WTC11 (cell line): Measurements from ENCODE around the gene ACOT13. TPM values are rescaled to one million over a fixed set of nuclear protein-coding genes. Genes with fewer than 3 reads are reported as not detected.

Experiments
- ATAC-seq: fragments of 200-7000 bp; cut with Tn5 transposase; 2 replicates; pipeline ENCODE4 v1.10.0; 2021; ENCODE audit warnings: mild to moderate bottlenecking, moderate library complexity
- CTCF ChIA-PET: fragments of 300-600 bp; sonication (Branson Sonifier 250); formaldehyde crosslinking; loops from one replicate; lab custom pipeline; 2021; ENCODE audit warnings: antibody characterized with exemption; lab: Charles Lee
- POLR2A ChIA-PET: fragments of 350-600 bp; sonication (Branson Sonifier 250); formaldehyde crosslinking; loops from one replicate; lab custom pipeline; 2021; ENCODE audit warnings: antibody characterized with exemption; lab: Charles Lee
- DNase-seq: peaks from one replicate; pipeline ENCODE4 v3.0.0; 2021; ENCODE audit warnings: low spot score
- H3K27ac Mint-ChIP-seq: 2 replicates; pipeline ENCODE4 v1.8.0; 2021; ENCODE audit warnings: mixed read lengths
- H3K27me3 Mint-ChIP-seq: 2 replicates; pipeline ENCODE4 v1.8.0; 2021; ENCODE audit warnings: low read depth, mild to moderate bottlenecking, moderate library complexity, mixed read lengths
- H3K36me3 Mint-ChIP-seq: 2 replicates; pipeline ENCODE4 v1.8.0; 2021; ENCODE audit warnings: mixed read lengths
- H3K4me1 Mint-ChIP-seq: 2 replicates; pipeline ENCODE4 v1.8.0; 2022; ENCODE audit warnings: mixed read lengths
- H3K4me3 Mint-ChIP-seq: 2 replicates; pipeline ENCODE4 v1.8.0; 2021; ENCODE audit warnings: mild to moderate bottlenecking, moderate library complexity, mixed read lengths
- H3K9me3 Mint-ChIP-seq: 2 replicates; pipeline ENCODE4 v1.8.0; 2021; ENCODE audit warnings: mixed read lengths
- ATF1 ChIP-seq: sonication (generic); formaldehyde crosslinking; IDR thresholded peaks from 2 replicates; pipeline ENCODE4 v1.8.1; 2023; ENCODE audit warnings: mild to moderate bottlenecking, moderate library complexity, missing genetic modification reagents
- EMX1 ChIP-seq: fragments of 250-450 bp; sonication (Bioruptor Pico); IDR thresholded peaks from 2 replicates; pipeline ENCODE4 v1.8.0; 2021; ENCODE audit warnings: mild to moderate bottlenecking
- FOXJ3 ChIP-seq: sonication (generic); formaldehyde crosslinking; IDR thresholded peaks from 2 replicates; pipeline ENCODE4 v1.9.0; 2021; ENCODE audit warnings: missing genetic modification reagents, mild to moderate bottlenecking, borderline replicate concordance
- FOXK1 ChIP-seq: sonication (generic); formaldehyde crosslinking; IDR thresholded peaks from 2 replicates; pipeline ENCODE4 v1.8.0; 2022; ENCODE audit warnings: mild to moderate bottlenecking, moderate library complexity, missing genetic modification reagents
- KAT7 ChIP-seq: sonication (generic); formaldehyde crosslinking; IDR thresholded peaks from 2 replicates; pipeline ENCODE4 v1.8.1; 2023; ENCODE audit warnings: missing genetic modification reagents, mild to moderate bottlenecking, borderline replicate concordance
- MXD4 ChIP-seq: fragments of 250-450 bp; sonication (Bioruptor Pico); IDR thresholded peaks from 2 replicates; pipeline ENCODE4 v1.8.0; 2021; ENCODE audit warnings: mild to moderate bottlenecking, moderate library complexity, borderline replicate concordance
- RELA ChIP-seq: sonication (generic); formaldehyde crosslinking; IDR thresholded peaks from 2 replicates; pipeline ENCODE4 v1.8.1; 2022; ENCODE audit warnings: missing genetic modification reagents, mild to moderate bottlenecking, borderline replicate concordance
- SOX15 ChIP-seq: fragments of 250-450 bp; sonication (Bioruptor Pico); IDR thresholded peaks from 2 replicates; pipeline ENCODE4 v1.9.0; 2021; ENCODE audit warnings: mild to moderate bottlenecking
- TCF7 ChIP-seq: sonication (generic); formaldehyde crosslinking; IDR thresholded peaks from 2 replicates; pipeline ENCODE4 v1.8.0; 2022; ENCODE audit warnings: mild to moderate bottlenecking, low read depth, missing genetic modification reagents, moderate library complexity
- TP53 ChIP-seq: sonication (generic); formaldehyde crosslinking; IDR thresholded peaks from 2 replicates; pipeline ENCODE4 v1.8.1; 2023; ENCODE audit warnings: mild to moderate bottlenecking, missing genetic modification reagents
- ZBTB21 ChIP-seq: sonication (generic); formaldehyde crosslinking; IDR thresholded peaks from 2 replicates; pipeline ENCODE4 v1.8.1; 2023; ENCODE audit warnings: mild to moderate bottlenecking, missing genetic modification reagents, borderline replicate concordance
- ZNF121 ChIP-seq: sonication (generic); formaldehyde crosslinking; IDR thresholded peaks from 2 replicates; pipeline ENCODE4 v1.8.0; 2023; ENCODE audit warnings: missing genetic modification reagents
- ZNF396 ChIP-seq: fragments of 250-450 bp; sonication (Bioruptor Pico); IDR thresholded peaks from 2 replicates; pipeline ENCODE4 v1.8.0; 2021; ENCODE audit warnings: mild to moderate bottlenecking, moderate library complexity, borderline replicate concordance
- ZNF416 ChIP-seq: fragments of 250-450 bp; sonication (Bioruptor Pico); IDR thresholded peaks from 2 replicates; pipeline ENCODE4 v1.9.0; 2021; ENCODE audit warnings: mild to moderate bottlenecking, inconsistent platforms
- total RNA-seq: library from RNA; stranded (reverse); gene quantifications from 3 replicates; pipeline ENCODE4 v1.2.3, GENCODE V29; 2021
- TF ChIP-seq, protein P1 (sequence below): fragments of 250-450 bp; sonication (Bioruptor Pico); IDR thresholded peaks from 2 replicates; pipeline ENCODE4 v2.1.2; 2022; ENCODE audit warnings: mild to moderate bottlenecking, moderate library complexity
- TF ChIP-seq, protein P2 (sequence below): sonication (generic); formaldehyde crosslinking; IDR thresholded peaks from 2 replicates; pipeline ENCODE4 v1.8.0; 2023; ENCODE audit warnings: missing genetic modification reagents
- TF ChIP-seq, protein P3 (sequence below): sonication (generic); formaldehyde crosslinking; IDR thresholded peaks from 2 replicates; pipeline ENCODE4 v1.8.0; 2022; ENCODE audit warnings: mild to moderate bottlenecking, missing genetic modification reagents
- TF ChIP-seq, protein P4 (sequence below): sonication (generic); formaldehyde crosslinking; IDR thresholded peaks from 2 replicates; pipeline ENCODE4 v1.8.1; 2023; ENCODE audit warnings: mild to moderate bottlenecking, missing genetic modification reagents, moderate library complexity
- TF ChIP-seq, protein P5 (sequence below): sonication (generic); formaldehyde crosslinking; IDR thresholded peaks from 2 replicates; pipeline ENCODE4 v1.8.1; 2023; ENCODE audit warnings: mild to moderate bottlenecking, missing genetic modification reagents, borderline replicate concordance
- TF ChIP-seq, protein P6 (sequence below): sonication (generic); formaldehyde crosslinking; IDR thresholded peaks from 2 replicates; pipeline ENCODE4 v1.8.0; 2022; ENCODE audit warnings: mild to moderate bottlenecking, missing genetic modification reagents

The ACOT13 gene
- total RNA-seq, 1 experiment from 2014 or later = 54.0 TPM

DNA sequence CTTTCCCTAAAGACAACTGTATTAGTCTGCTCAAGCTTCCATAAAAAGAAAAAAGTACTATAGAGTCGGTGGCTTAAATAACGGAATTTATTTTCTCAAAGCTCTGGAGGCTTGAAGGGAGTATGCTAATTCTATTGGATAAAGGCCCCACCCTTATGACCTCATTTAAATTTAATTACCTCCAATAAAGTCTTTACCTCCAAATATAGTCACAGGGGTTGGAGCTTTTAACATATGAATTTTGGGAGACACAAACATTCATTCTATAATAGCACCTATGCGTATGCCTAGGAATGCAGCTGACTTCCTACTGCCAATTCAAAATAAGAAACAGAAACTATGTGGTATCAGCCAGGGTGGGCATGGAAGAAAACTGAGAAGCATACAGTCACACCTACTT, 46.2 kb upstream of the ACOT13 start:
- peaks cover 3% of the 10 kb centered on the region; the same call in 1 of the 2 replicates for H3K9me3 Mint-ChIP-seq
- CTCF ChIA-PET = interaction anchor here (1.2 to 2.1 kb wide), 3 partner anchors 37 to 99 kb away, joined by 3 to 5 read pairs (median 4); no protein-coding TSS in a partner anchor
- TF ChIP-seq ATF1 (no peak), TCF7 (no peak), SOX15 (CRISPR knock-in tag) (no peak), RELA (CRISPR knock-in tag) (no peak), EMX1 (CRISPR knock-in tag) (no peak), ZNF121 (CRISPR knock-in tag) (no peak), KAT7 (CRISPR knock-in tag) (no peak), TP53 (CRISPR knock-in tag) (no peak), FOXK1 (CRISPR knock-in tag) (no peak), ZNF396 (CRISPR knock-in tag) (no peak), ZBTB21 (CRISPR knock-in tag) (no peak), ZNF416 (CRISPR knock-in tag) (no peak), FOXJ3 (CRISPR knock-in tag) (no peak), MXD4 (no peak)
- TF ChIP-seq, protein P1, sequence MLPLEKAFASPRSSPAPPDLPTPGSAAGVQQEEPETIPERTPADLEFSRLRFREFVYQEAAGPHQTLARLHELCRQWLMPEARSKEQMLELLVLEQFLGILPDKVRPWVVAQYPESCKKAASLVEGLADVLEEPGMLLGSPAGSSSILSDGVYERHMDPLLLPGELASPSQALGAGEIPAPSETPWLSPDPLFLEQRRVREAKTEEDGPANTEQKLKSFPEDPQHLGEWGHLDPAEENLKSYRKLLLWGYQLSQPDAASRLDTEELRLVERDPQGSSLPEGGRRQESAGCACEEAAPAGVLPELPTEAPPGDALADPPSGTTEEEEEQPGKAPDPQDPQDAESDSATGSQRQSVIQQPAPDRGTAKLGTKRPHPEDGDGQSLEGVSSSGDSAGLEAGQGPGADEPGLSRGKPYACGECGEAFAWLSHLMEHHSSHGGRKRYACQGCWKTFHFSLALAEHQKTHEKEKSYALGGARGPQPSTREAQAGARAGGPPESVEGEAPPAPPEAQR (CRISPR knock-in tag) = no peak
- TF ChIP-seq, protein P2, sequence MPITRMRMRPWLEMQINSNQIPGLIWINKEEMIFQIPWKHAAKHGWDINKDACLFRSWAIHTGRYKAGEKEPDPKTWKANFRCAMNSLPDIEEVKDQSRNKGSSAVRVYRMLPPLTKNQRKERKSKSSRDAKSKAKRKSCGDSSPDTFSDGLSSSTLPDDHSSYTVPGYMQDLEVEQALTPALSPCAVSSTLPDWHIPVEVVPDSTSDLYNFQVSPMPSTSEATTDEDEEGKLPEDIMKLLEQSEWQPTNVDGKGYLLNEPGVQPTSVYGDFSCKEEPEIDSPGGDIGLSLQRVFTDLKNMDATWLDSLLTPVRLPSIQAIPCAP (CRISPR knock-in tag) = no peak
- TF ChIP-seq, protein P3, sequence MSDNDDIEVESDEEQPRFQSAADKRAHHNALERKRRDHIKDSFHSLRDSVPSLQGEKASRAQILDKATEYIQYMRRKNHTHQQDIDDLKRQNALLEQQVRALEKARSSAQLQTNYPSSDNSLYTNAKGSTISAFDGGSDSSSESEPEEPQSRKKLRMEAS (CRISPR knock-in tag) = no peak
- TF ChIP-seq, protein P4, sequence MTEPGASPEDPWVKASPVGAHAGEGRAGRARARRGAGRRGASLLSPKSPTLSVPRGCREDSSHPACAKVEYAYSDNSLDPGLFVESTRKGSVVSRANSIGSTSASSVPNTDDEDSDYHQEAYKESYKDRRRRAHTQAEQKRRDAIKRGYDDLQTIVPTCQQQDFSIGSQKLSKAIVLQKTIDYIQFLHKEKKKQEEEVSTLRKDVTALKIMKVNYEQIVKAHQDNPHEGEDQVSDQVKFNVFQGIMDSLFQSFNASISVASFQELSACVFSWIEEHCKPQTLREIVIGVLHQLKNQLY = no peak
- TF ChIP-seq, protein P5, sequence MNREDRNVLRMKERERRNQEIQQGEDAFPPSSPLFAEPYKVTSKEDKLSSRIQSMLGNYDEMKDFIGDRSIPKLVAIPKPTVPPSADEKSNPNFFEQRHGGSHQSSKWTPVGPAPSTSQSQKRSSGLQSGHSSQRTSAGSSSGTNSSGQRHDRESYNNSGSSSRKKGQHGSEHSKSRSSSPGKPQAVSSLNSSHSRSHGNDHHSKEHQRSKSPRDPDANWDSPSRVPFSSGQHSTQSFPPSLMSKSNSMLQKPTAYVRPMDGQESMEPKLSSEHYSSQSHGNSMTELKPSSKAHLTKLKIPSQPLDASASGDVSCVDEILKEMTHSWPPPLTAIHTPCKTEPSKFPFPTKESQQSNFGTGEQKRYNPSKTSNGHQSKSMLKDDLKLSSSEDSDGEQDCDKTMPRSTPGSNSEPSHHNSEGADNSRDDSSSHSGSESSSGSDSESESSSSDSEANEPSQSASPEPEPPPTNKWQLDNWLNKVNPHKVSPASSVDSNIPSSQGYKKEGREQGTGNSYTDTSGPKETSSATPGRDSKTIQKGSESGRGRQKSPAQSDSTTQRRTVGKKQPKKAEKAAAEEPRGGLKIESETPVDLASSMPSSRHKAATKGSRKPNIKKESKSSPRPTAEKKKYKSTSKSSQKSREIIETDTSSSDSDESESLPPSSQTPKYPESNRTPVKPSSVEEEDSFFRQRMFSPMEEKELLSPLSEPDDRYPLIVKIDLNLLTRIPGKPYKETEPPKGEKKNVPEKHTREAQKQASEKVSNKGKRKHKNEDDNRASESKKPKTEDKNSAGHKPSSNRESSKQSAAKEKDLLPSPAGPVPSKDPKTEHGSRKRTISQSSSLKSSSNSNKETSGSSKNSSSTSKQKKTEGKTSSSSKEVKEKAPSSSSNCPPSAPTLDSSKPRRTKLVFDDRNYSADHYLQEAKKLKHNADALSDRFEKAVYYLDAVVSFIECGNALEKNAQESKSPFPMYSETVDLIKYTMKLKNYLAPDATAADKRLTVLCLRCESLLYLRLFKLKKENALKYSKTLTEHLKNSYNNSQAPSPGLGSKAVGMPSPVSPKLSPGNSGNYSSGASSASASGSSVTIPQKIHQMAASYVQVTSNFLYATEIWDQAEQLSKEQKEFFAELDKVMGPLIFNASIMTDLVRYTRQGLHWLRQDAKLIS = no peak
- TF ChIP-seq, protein P6, sequence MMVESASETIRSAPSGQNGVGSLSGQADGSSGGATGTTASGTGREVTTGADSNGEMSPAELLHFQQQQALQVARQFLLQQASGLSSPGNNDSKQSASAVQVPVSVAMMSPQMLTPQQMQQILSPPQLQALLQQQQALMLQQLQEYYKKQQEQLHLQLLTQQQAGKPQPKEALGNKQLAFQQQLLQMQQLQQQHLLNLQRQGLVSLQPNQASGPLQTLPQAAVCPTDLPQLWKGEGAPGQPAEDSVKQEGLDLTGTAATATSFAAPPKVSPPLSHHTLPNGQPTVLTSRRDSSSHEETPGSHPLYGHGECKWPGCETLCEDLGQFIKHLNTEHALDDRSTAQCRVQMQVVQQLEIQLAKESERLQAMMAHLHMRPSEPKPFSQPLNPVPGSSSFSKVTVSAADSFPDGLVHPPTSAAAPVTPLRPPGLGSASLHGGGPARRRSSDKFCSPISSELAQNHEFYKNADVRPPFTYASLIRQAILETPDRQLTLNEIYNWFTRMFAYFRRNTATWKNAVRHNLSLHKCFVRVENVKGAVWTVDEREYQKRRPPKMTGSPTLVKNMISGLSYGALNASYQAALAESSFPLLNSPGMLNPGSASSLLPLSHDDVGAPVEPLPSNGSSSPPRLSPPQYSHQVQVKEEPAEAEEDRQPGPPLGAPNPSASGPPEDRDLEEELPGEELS = no peak
- H3K36me3 Mint-ChIP-seq = no peaks in the 10 kb centered on the region
- H3K4me1 Mint-ChIP-seq = peaks cover 22% of the 10 kb centered on the region
- POLR2A ChIA-PET = no interaction called here
- no peak overlapping the region for H3K4me3 Mint-ChIP-seq
- ATAC-seq = no peak
- H3K27me3 Mint-ChIP-seq = no peaks in the 10 kb centered on the region
- no peak for DNase-seq
- no peak overlapping the region for H3K27ac Mint-ChIP-seq
